ENCODE measurements around the gene ZFAND2B.

The ZFAND2B gene

GRCh38 chr2:219171231-219171651, 35.3 kb upstream of the ZFAND2B start:
- no peak for TF ChIP-seq POLR2AphosphoS5 (IDR thresholded peaks at IDR 0.05; ENCODE audit: low read depth, low read length)
- TF ChIP-seq SIN3A (IDR thresholded peaks at IDR 0.05; ENCODE audit: borderline replicate concordance, insufficient read depth, low read length): no peak
- no peak for TF ChIP-seq REST (IDR thresholded peaks at IDR 0.05; ENCODE audit: insufficient read depth in 1 of 2, low read depth in 2 of 2, low read length in 2 of 2)
- TF ChIP-seq FOXP2 (optimal IDR thresholded peaks at IDR 0.05; ENCODE audit: borderline replicate concordance, extremely low read depth, extremely low read length, insufficient read depth): no peak
- no peak for TF ChIP-seq TAF1 (IDR thresholded peaks at IDR 0.05; ENCODE audit: borderline replicate concordance, insufficient read depth, low read length)

GRCh38 chr2:219172231-219173154, 34.1 kb upstream of the ZFAND2B start:
- TF ChIP-seq REST (IDR thresholded peaks at IDR 0.05; ENCODE audit: insufficient read depth in 1 of 2, low read depth in 2 of 2, low read length in 2 of 2): no peak
- no peak for TF ChIP-seq TAF1 (IDR thresholded peaks at IDR 0.05; ENCODE audit: borderline replicate concordance, insufficient read depth, low read length)
- TF ChIP-seq FOXP2 (optimal IDR thresholded peaks at IDR 0.05; ENCODE audit: borderline replicate concordance, extremely low read depth, extremely low read length, insufficient read depth): no peak
- TF ChIP-seq SIN3A (IDR thresholded peaks at IDR 0.05; ENCODE audit: borderline replicate concordance, insufficient read depth, low read length): no peak
- TF ChIP-seq POLR2AphosphoS5 (IDR thresholded peaks at IDR 0.05; ENCODE audit: low read depth, low read length): no peak

GRCh38 chr2:219173176-219173575, 33.4 kb upstream of the ZFAND2B start:
- no peak for TF ChIP-seq FOXP2 (optimal IDR thresholded peaks at IDR 0.05; ENCODE audit: borderline replicate concordance, extremely low read depth, extremely low read length, insufficient read depth)
- TF ChIP-seq POLR2AphosphoS5 (IDR thresholded peaks at IDR 0.05; ENCODE audit: low read depth, low read length): no peak
- TF ChIP-seq REST (IDR thresholded peaks at IDR 0.05; ENCODE audit: insufficient read depth in 1 of 2, low read depth in 2 of 2, low read length in 2 of 2): no peak
- TF ChIP-seq SIN3A (IDR thresholded peaks at IDR 0.05; ENCODE audit: borderline replicate concordance, insufficient read depth, low read length): no peak
- TF ChIP-seq TAF1 (IDR thresholded peaks at IDR 0.05; ENCODE audit: borderline replicate concordance, insufficient read depth, low read length): no peak

- TF ChIP-seq TAF1 (IDR thresholded peaks at IDR 0.05; ENCODE audit: borderline replicate concordance, insufficient read depth, low read length) (no peak), POLR2AphosphoS5 (IDR thresholded peaks at IDR 0.05; ENCODE audit: low read depth, low read length) (no peak), SIN3A (IDR thresholded peaks at IDR 0.05; ENCODE audit: borderline replicate concordance, insufficient read depth, low read length) (no peak), FOXP2 (optimal IDR thresholded peaks at IDR 0.05; ENCODE audit: borderline replicate concordance, extremely low read depth, extremely low read length, insufficient read depth) (no peak), REST (IDR thresholded peaks at IDR 0.05; ENCODE audit: insufficient read depth in 1 of 2, low read depth in 2 of 2, low read length in 2 of 2) (no peak)
Observed at GRCh38 chr2:219174146-219174545, 32.4 kb upstream of the ZFAND2B start.
